M059J (cell line): ENCODE data around the gene ZNF689. TPM values are rescaled to one million over a fixed set of nuclear protein-coding genes. Genes with fewer than 3 reads are reported as not detected.
"Not testable (repeated sequence)": the region's sequence is repeated elsewhere in the genome, so short reads cannot be mapped to it uniquely, and the experiment has no call there.

ENCODE experiments used
- DNase-seq: peaks from one replicate; pipeline ENCODE4 v3.0.0-alpha.2; 2012; ENCODE audit warnings: low read depth
- total RNA-seq: library from RNA; depleted of rRNA; stranded (reverse); fragments of >200 nt; shearing (Covaris generic); gene quantifications from 2 replicates; pipeline ENCODE4 v1.2.3, GENCODE V29; 2014; rRNA removed

Gene ZNF689
- total RNA-seq = 9.9 and 12.7 TPM in 2 replicates

- peak; percentile 91 for DNase-seq
Observed at GRCh38 chr16:30609926-30610839, at the start of gene ZNF689. TSS of gene ZNF689 (minus strand) at chr16:30610389. CDS start at chr16:30610041, 348 bp downstream.

GRCh38 chr16:30658731-30659506, 48.7 kb upstream of the ZNF689 start:
- peak; percentile 91 for DNase-seq

- peak; percentile 100 for DNase-seq
Observed at GRCh38 chr16:30657866-30658730, 47.9 kb upstream of the ZNF689 start, which contains the start of gene FBRS. TSS of gene FBRS (plus strand) at chr16:30658431. CDS start at chr16:30659519, 1,088 bp downstream.

- DNase-seq = peak; percentile 73
Observed at GRCh38 chr16:30656974-30657865, 47.0 kb upstream of the ZNF689 start.

- DNase-seq = no peak
Observed at GRCh38 chr16:30656388-30656787, 46.2 kb upstream of the ZNF689 start.

- DNase-seq = no peak
Observed at GRCh38 chr16:30655815-30656347, 45.7 kb upstream of the ZNF689 start.

GRCh38 chr16:30654856-30655255, 44.7 kb upstream of the ZNF689 start:
- no peak for DNase-seq

GRCh38 chr16:30652718-30653117, 42.5 kb upstream of the ZNF689 start:
- DNase-seq = no peak

GRCh38 chr16:30652005-30652296, 41.8 kb upstream of the ZNF689 start:
- no peak for DNase-seq

GRCh38 chr16:30651124-30652004, 41.2 kb upstream of the ZNF689 start:
- peak; percentile 66 for DNase-seq

GRCh38 chr16:30650369-30651123, 40.4 kb upstream of the ZNF689 start, which contains the start of gene PRR14:
TSS of gene PRR14 (plus strand) at chr16:30650960. CDS start at chr16:30651646, 686 bp downstream.
- DNase-seq = peak; percentile 99

- no peak for DNase-seq
Observed at GRCh38 chr16:30649725-30650368, 39.7 kb upstream of the ZNF689 start.

- no peak for DNase-seq
Observed at GRCh38 chr16:30647274-30647571, 37.0 kb upstream of the ZNF689 start.

- no peak for DNase-seq
Observed at GRCh38 chr16:30645727-30646126, 35.5 kb upstream of the ZNF689 start.

- DNase-seq = no peak
Observed at GRCh38 chr16:30644334-30644830, 34.2 kb upstream of the ZNF689 start.

- DNase-seq = no peak
Observed at GRCh38 chr16:30641378-30641982, 31.3 kb upstream of the ZNF689 start.

- peak; percentile 72 for DNase-seq
Observed at GRCh38 chr16:30637944-30638343, 27.8 kb upstream of the ZNF689 start.

GRCh38 chr16:30637139-30637538, 26.9 kb upstream of the ZNF689 start:
- not testable (repeated sequence) for DNase-seq
